Measurements from ENCODE around the gene SPRR5. TPM values are rescaled to one million over a fixed set of nuclear protein-coding genes. Genes with fewer than 3 reads are reported as not detected.

Gene SPRR5
- total RNA-seq, 4 donors from 2014 or later: not detected

DNA sequence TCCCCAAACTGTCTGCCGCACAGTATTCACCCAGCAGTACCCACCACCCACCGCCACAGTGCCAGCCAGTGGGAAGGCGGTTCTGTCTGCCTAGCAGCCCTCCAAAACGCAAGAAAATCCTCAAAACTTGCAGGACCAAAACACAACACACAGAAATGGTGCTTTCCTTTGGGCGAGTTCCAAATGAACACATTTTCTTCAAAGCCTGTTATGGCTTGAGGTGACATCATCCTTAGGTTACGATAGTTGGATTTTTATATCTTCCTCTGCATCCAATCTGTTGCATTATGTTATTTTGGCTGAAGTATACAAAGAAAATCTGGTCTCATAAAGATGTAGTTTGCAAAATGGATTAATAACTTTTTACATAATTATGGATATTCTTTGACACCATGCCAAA lies 46.2 kb downstream of the SPRR5 start:
- ATAC-seq (ENCODE audit: low FRiP score) (no peak), DNase-seq (ENCODE audit: low spot score) (no peak)
- TF ChIP-seq, protein P1, sequence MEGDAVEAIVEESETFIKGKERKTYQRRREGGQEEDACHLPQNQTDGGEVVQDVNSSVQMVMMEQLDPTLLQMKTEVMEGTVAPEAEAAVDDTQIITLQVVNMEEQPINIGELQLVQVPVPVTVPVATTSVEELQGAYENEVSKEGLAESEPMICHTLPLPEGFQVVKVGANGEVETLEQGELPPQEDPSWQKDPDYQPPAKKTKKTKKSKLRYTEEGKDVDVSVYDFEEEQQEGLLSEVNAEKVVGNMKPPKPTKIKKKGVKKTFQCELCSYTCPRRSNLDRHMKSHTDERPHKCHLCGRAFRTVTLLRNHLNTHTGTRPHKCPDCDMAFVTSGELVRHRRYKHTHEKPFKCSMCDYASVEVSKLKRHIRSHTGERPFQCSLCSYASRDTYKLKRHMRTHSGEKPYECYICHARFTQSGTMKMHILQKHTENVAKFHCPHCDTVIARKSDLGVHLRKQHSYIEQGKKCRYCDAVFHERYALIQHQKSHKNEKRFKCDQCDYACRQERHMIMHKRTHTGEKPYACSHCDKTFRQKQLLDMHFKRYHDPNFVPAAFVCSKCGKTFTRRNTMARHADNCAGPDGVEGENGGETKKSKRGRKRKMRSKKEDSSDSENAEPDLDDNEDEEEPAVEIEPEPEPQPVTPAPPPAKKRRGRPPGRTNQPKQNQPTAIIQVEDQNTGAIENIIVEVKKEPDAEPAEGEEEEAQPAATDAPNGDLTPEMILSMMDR (IDR thresholded peaks at IDR 0.05): no peak

DNA sequence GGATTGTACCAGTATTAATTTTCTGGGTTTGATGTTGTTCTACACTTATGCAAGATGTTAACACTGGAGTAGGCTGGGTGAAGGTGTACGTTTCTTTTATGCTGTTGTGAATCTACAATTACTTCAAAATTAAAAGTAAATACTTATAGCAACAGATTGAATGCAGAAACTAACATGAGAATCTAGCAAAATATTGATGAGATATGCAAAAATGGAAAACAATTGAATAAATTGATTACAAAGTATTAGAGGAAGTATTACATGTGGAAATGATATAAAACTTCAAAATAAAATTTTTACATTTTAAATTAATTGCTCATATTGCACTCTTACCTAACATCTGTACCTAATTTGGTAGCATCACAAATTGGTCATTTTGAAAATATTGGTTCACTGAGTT lies 48.8 kb downstream of the SPRR5 start:
- ATAC-seq (ENCODE audit: low FRiP score) (no peak), DNase-seq (ENCODE audit: low spot score) (no peak)
- TF ChIP-seq, protein P1 (IDR thresholded peaks at IDR 0.05): no peak

- ATAC-seq (ENCODE audit: low FRiP score): no peak
- DNase-seq (ENCODE audit: low spot score): no peak
- TF ChIP-seq, protein P1 (IDR thresholded peaks at IDR 0.05): no peak
These were observed 49.8 kb downstream of the SPRR5 start for GRCh38 chr1:152996633-152997400.

DNA sequence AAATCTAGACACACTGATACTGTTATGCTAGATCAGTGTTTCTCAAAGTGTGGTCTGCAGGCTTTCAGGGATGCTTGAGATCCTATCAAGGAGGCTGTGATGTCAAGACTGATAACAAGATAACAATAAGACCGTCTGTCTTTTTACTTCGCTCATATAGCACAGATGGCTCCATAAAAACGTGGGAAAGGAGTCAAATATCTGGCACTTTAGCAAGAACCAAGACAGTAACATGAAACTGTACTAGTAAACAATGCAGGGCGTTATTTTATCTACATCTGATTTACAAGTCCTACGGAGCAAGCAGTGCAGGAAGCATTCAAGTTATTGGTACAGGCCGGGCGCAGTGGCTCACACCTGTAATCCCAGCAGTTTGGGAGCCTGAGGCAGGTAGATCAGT lies 50.9 kb downstream of the SPRR5 start:
- no peak for DNase-seq (ENCODE audit: low spot score)
- TF ChIP-seq, protein P1 (IDR thresholded peaks at IDR 0.05): no peak
- ATAC-seq (ENCODE audit: low FRiP score): no peak

DNA sequence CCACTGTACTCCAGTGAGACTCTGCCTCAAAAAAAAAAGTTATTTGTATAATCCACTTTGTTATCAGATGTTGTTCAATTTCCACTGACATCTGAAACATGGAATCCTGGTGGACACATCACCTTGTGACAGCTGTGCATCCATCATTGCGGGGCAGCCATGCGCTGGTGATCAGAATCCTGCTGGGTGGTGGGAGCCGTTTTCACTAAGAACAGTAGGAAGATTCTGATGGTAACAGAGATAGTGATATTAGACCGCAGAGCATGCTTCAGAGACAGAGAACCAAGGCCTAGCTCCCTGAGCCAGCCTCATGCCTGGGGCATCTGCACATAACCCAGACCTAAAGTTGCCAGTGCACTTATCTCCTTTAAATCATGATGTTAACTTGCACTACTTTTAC lies 51.5 kb downstream of the SPRR5 start:
- DNase-seq (ENCODE audit: low spot score): no peak
- ATAC-seq (ENCODE audit: low FRiP score): no peak
- TF ChIP-seq, protein P1 (IDR thresholded peaks at IDR 0.05): no peak

Small RNA genes lying within 50 kb of the gene (small RNA-seq; reads per million reads assigned to genes)
- gene SPRR1A: not detected

Other genes starting within 250 kb of the SPRR5 start
- gene LCE2A, start 248.9 kb upstream of the SPRR5 start, total RNA-seq: not detected
- gene LCE4A, start 239.0 kb upstream of the SPRR5 start, total RNA-seq: not detected
- not detected for gene KPRP, start 189.2 kb upstream of the SPRR5 start, total RNA-seq
- gene LCE1F, start 172.1 kb upstream of the SPRR5 start, total RNA-seq: not detected
- not detected for gene LCE1E, start 160.9 kb upstream of the SPRR5 start, total RNA-seq
- not detected for gene LCE1D, start 150.5 kb upstream of the SPRR5 start, total RNA-seq
- gene LCE1C, start 140.6 kb upstream of the SPRR5 start, total RNA-seq: not detected
- not detected for gene LCE1B, start 135.2 kb upstream of the SPRR5 start, total RNA-seq
- gene LCE1A, start 119.7 kb upstream of the SPRR5 start, total RNA-seq: not detected
- gene LCE6A, start 104.3 kb upstream of the SPRR5 start, total RNA-seq: not detected
- gene LCE7A, start 87.2 kb upstream of the SPRR5 start, total RNA-seq: not detected
- not detected for gene SMCP, start 68.9 kb upstream of the SPRR5 start, total RNA-seq
- not detected for gene IVL, start 38.7 kb upstream of the SPRR5 start, total RNA-seq
- not detected for gene SPRR4, start 23.4 kb downstream of the SPRR5 start, total RNA-seq
- gene SPRR1A, start 36.9 kb downstream of the SPRR5 start, total RNA-seq: not detected
- not detected for gene SPRR3, start 54.5 kb downstream of the SPRR5 start, total RNA-seq
- gene SPRR1B, start 84.0 kb downstream of the SPRR5 start, total RNA-seq: not detected
- gene SPRR2D, start 93.9 kb downstream of the SPRR5 start, total RNA-seq: not detected
- gene SPRR2A, start 110.3 kb downstream of the SPRR5 start, total RNA-seq: not detected
- not detected for gene SPRR2B, start 124.4 kb downstream of the SPRR5 start, total RNA-seq
- not detected for gene SPRR2E, start 147.3 kb downstream of the SPRR5 start, total RNA-seq
- gene SPRR2F, start 166.3 kb downstream of the SPRR5 start, total RNA-seq: not detected
- gene SPRR2G, start 203.7 kb downstream of the SPRR5 start, total RNA-seq: not detected